ENCODE data around the gene ASF1A.

The ASF1A gene

DNA sequence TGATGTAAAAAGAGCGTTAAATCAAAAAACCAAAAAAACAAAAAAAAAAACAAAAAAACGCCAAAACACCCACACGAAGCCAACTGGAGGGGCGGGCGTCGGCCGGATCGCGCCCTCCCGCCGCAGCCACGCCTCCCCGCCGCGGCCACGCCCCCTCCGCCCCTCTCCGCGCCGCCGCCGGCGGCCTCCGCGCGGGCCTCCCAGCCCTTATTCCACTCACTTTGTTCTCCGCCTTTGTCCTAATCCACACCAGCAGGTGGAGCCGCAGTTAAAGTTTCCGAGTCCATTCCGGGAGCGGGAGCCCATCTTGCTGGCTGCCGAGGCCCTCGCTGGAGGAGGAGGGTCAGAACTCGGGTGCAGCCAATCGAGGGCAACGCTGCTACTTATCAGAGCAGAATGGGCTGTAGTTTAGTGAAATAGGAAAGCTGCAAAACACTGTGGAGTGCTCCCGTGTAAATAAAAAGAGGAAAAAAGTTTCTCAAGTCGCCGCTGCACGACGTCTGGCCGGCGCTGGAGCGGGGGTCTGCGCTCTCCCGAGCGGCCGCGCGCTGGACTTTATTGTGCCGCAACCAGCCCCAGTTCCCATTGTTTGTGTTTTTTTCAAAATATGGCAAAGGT is at the start of gene ASF1A:
TSS of gene ASF1A (plus strand) at position 346 of the 618 bp plus-strand sequence. CDS start at position 608, 262 bp downstream.
- H3K4me3 ChIP-seq (ENCODE audit: control insufficient read depth, low read depth, low read length), result peak within 1 kb of the TSS; percentile 54
- TF ChIP-seq, protein P1, sequence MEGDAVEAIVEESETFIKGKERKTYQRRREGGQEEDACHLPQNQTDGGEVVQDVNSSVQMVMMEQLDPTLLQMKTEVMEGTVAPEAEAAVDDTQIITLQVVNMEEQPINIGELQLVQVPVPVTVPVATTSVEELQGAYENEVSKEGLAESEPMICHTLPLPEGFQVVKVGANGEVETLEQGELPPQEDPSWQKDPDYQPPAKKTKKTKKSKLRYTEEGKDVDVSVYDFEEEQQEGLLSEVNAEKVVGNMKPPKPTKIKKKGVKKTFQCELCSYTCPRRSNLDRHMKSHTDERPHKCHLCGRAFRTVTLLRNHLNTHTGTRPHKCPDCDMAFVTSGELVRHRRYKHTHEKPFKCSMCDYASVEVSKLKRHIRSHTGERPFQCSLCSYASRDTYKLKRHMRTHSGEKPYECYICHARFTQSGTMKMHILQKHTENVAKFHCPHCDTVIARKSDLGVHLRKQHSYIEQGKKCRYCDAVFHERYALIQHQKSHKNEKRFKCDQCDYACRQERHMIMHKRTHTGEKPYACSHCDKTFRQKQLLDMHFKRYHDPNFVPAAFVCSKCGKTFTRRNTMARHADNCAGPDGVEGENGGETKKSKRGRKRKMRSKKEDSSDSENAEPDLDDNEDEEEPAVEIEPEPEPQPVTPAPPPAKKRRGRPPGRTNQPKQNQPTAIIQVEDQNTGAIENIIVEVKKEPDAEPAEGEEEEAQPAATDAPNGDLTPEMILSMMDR (IDR thresholded peaks at IDR 0.05; ENCODE audit: control insufficient read depth, insufficient read depth, low read depth, low read length, missing control alignments), result peak; percentile 63
- DNase-seq (ENCODE audit: low read depth), result peak; percentile 92

DNA sequence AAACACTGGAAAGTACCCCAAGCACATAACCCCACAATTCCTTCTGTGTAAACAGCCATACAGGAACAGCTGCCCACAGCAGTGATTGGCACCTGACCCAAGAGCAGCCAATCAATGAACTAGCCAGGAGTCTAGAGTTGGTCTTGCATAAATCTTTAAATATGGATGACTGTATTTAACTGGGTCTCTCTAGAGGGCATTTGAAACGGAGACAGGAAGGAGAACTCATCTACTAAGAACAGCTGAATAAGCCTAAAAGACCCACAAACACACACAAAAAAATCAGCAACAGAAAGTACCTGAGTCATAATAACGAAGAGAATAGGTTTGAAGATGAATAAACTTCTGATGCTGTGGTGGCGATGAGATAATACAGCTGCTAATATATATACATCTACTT is 49.0 kb upstream of the ASF1A start:
- DNase-seq (ENCODE audit: low read depth), result no peak
- TF ChIP-seq, protein P1 (IDR thresholded peaks at IDR 0.05; ENCODE audit: control insufficient read depth, insufficient read depth, low read depth, low read length, missing control alignments), result no peak
- H3K4me3 ChIP-seq (ENCODE audit: control insufficient read depth, low read depth, low read length), result no peak overlapping the region

DNA sequence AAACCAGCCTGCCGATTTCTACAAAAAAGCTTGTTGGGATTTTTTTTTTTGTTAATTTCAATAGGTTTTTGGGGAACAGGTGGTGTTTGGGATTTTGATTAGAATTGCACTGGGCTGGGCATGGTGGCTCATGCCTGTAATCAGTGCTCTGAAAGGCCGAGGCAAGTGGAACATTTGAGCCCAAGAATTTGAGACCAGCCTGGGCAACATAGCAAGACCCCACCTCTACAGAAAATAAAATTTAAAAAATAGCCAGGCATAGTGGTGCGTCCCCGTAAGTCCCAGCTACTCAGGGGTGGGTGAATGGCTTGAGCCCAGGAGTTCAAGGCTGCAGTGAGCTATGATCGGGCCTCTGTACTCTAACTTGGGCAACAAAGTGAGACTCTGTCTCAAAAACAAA is 40.5 kb upstream of the ASF1A start:
- DNase-seq (ENCODE audit: low read depth), result no peak
- H3K4me3 ChIP-seq (ENCODE audit: control insufficient read depth, low read depth, low read length), result no peak overlapping the region
- TF ChIP-seq, protein P1 (IDR thresholded peaks at IDR 0.05; ENCODE audit: control insufficient read depth, insufficient read depth, low read depth, low read length, missing control alignments), result no peak

DNA sequence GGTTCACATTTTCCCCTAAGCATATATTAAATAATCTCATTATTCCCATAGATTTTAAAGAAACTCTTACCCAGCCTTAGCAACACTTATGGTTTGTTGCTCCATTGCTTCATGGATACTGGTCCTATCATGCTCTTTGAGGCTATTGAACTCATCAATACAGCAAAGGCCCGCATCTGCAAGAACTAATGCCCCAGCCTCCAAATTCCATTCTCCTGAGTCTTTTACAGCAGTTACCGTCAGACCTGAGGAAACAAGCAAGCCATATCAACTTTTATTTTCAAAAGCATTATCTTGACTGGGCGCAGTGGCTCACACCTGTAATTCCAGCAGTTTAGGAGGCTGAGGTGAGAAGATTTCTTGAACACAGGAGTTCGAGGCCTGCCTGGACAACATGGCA is 37.7 kb upstream of the ASF1A start:
- TF ChIP-seq, protein P1 (IDR thresholded peaks at IDR 0.05; ENCODE audit: control insufficient read depth, insufficient read depth, low read depth, low read length, missing control alignments), result no peak
- DNase-seq (ENCODE audit: low read depth), result no peak

DNA sequence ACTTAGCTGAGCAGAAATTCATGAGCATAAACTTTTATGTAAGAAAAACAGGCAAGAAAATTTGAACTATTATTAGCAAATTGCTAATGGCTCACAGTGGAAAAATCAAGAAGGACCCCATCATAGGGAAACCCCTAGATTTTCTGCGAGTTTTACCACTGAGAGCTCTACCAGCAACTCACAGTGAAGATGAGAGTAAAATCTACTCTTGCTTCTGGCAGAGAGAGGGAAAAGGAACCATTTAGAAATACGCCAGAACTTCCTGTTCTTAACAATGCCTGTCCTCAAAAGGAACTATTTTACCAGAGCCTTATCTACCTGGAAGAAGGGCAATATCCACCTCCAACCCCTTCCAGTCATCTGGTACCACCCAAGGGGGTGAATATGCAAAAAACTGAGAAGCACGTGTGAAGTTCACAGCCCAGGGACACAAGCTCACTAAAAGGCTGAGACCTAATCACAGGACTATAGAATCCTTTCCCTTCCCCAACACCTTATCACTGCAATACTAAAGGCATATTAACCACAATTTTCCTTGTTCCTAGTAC is 34.4 kb upstream of the ASF1A start:
- TF ChIP-seq, protein P1 (IDR thresholded peaks at IDR 0.05; ENCODE audit: control insufficient read depth, insufficient read depth, low read depth, low read length, missing control alignments), result no peak
- no peak for DNase-seq (ENCODE audit: low read depth)
- no peak overlapping the region for H3K4me3 ChIP-seq (ENCODE audit: control insufficient read depth, low read depth, low read length)

More for the DNA sequence above, 37.7 kb upstream of the ASF1A start:
- no peak overlapping the region for H3K4me3 ChIP-seq (ENCODE audit: control insufficient read depth, low read depth, low read length)

DNA sequence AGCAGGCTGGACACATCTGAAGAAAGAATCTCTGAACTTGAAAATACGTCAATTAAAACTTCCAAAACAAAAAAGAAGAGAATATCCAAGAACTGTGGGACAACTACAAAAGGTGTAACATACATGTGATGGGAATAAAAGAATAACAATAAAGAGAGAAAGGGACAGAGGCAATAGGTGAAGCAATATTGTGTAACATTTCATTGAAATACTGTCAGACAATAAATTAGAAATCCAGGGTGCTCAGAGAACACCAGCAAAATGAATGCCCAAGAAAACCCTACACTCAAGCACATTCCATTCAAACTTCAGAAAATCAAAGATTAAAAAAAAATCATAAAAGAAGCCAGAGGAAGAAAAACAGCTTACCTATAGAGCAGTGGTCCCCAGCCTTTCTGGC is 33.6 kb upstream of the ASF1A start:
- TF ChIP-seq, protein P1 (IDR thresholded peaks at IDR 0.05; ENCODE audit: control insufficient read depth, insufficient read depth, low read depth, low read length, missing control alignments), result no peak

More for the DNA sequence above, 33.6 kb upstream of the ASF1A start:
- H3K4me3 ChIP-seq (ENCODE audit: control insufficient read depth, low read depth, low read length), result no peak overlapping the region
- no peak for DNase-seq (ENCODE audit: low read depth)

All from AG09309 (cell line).